HG03039 (cell line): ENCODE data around the gene NBR1.
"Not testable (repeated sequence)": the region's sequence is repeated elsewhere in the genome, so short reads cannot be mapped to it uniquely, and the experiment has no call there.

ENCODE experiments used
- ATAC-seq: cut with Tn5 transposase; IDR thresholded peaks from one replicate; pipeline ENCODE4 v1.9.1; 2021; ENCODE audit warnings: mild to moderate bottlenecking, moderate library complexity; ENCODE audit not compliant: unreplicated experiment

NBR1 gene

GRCh38 chr17:43170766-43171585, at the start of gene NBR1:
Gene NBR1 (plus strand): TSS chr17:43171214. CDS start chr17:43175800, 4,586 bp downstream.
- peak; percentile 77 for ATAC-seq

GRCh38 chr17:43125133-43125966, 45.7 kb upstream of the NBR1 start, which contains the start of gene BRCA1:
Gene BRCA1 (minus strand): TSS chr17:43125364. CDS start chr17:43124096, 1,268 bp downstream.
- peak; percentile 91 for ATAC-seq

GRCh38 chr17:43125967-43126910, 44.8 kb upstream of the NBR1 start:
- ATAC-seq = no peak

GRCh38 chr17:43126911-43127290, 44.1 kb upstream of the NBR1 start:
- no peak for ATAC-seq

- ATAC-seq = not testable (repeated sequence)
These were observed 43.6 kb upstream of the NBR1 start for GRCh38 chr17:43127333-43127876.

GRCh38 chr17:43129671-43130010, 41.4 kb upstream of the NBR1 start:
- no peak for ATAC-seq

- no peak for ATAC-seq
These were observed 38.9 kb upstream of the NBR1 start for GRCh38 chr17:43132117-43132516.

- not testable (repeated sequence) for ATAC-seq
These were observed 37.6 kb upstream of the NBR1 start for GRCh38 chr17:43133439-43133838.

DNA sequence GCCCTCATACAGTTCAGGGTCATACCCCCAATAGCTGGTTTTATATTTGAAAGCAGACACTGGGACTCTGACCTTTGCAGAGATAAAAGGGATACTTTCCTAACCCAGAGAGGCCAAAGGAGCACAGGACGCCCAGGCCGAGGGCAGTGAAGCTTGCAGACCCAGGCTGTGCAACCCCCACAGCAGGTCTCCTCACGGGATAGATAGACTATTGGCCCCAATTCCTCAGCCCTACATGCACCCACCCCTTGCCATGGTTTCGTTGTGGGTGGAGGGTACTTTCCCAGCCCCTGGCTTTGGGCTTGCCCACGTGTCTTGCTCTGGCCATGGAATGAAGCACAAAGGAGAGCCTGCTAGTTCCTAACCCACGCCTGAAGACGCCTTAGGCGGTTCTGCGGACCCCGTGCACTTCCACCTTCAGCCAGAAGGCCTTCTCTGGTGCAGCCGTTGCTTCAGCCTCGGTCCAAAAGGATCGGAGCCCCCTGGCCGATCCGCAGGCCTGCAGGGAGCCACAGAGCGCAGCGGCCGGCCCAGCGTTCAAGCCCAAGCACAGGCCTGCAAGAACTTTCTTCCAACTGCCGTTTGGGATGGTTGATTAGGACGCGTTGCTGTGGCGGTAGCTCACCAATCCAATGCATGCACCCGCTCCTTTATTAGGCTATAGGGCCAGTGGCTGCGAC, 36.1 kb upstream of the NBR1 start:
- ATAC-seq = no peak

DNA sequence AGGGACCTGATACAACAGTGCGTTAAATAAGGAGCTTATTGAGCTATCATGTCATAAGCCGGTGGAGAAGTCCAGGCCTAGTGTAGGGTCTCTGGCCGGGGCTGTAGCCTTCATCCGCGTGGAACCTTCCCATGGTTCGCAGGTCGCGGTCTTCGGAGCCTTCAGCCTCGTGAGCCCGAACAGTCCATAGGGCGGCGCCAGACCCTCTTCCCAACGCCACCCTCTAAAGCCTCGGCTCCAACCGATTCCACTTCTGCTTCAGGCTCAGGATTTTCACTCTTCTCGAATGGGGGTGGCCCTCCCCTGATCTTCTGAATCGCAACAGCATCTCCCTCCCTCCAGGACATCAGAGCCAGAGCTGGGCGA, 35.6 kb upstream of the NBR1 start:
- ATAC-seq = no peak

GRCh38 chr17:43136574-43136973, 34.4 kb upstream of the NBR1 start:
- not testable (repeated sequence) for ATAC-seq

DNA sequence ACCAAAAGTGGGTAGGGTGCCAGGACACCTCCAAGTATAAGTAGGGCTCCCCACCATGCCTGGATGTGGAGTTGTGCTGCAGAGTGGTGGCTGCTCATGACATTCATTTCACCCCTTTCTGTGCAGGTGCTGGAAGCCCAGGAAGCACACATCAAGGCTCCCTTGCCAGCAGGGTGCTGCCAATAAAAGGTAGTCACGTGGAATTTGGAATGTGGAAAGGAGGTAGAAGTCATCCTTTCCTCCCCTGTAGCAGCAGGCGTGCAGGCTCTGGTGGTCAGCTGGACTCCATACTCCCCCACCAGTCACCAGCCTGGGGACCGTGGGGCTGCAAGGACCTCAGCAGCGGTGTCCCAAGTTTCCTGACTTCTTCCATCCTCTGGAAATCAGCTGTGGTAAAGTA, 32.5 kb upstream of the NBR1 start:
- not testable (repeated sequence) for ATAC-seq

DNA sequence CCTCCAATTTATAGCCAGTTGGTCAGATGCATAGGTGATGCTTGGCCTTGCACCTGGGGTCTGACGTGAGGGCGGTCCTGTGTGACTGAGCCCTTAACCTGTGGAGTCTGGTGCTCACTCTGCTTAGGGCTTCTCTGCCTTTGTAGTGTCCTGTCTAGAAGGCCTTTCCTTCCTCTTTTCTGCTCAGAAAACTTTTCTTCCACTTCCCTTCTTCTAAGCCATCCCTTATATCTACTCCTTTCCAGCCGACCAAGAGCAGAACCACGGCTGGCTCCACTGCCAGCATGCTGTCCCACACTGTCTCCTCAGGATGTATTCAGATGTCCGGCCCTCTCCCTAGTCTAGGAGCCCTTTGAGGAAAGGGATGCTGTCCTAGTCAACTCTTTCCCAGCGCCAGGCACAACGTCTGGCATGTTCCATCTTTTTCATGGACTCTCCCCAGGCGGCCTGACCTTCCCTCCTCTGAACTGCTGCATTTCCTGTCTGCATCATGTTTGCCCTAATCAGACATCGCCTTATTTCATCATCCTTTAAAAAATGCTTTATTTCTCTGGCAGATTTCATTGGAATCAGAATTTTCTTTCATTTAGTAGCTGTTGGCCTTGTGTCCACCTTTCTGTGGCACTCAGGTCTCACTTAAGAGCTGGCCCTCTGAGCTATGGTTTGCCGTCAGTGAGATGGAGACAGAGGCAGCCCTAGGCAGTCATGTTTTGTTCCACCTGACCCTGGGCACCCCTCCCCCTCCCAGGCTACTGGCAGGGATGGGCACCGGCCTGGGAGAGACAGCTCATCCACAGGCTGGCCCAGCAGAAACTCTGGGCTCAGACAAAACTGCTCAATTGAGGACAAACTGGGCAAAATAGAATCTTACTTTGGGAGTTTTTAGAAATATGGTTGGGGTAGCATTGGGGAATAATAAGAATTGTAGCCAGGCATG, 30.4 kb upstream of the NBR1 start:
- no peak for ATAC-seq

- no peak for ATAC-seq
These were observed 28.9 kb upstream of the NBR1 start for GRCh38 chr17:43142153-43142552.

DNA sequence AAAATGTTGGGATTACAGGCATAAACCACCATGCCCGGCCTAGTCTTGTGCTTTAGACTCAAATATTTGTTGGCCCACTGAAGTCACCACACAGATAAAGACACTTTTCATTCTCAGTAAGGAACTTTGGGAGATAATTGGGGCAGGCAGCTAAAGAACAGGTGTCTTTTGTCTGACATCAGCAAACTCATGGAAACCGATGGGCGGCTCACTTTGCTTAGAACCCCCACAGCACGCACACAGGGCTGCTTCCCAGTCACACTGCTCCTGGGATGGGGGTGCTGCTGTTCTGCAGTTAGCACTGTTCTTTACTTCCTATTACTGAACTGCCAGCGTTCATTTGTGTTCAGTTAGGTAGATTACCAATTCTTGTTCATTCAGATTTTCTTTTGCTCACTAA, 27.8 kb upstream of the NBR1 start:
- no peak for ATAC-seq

DNA sequence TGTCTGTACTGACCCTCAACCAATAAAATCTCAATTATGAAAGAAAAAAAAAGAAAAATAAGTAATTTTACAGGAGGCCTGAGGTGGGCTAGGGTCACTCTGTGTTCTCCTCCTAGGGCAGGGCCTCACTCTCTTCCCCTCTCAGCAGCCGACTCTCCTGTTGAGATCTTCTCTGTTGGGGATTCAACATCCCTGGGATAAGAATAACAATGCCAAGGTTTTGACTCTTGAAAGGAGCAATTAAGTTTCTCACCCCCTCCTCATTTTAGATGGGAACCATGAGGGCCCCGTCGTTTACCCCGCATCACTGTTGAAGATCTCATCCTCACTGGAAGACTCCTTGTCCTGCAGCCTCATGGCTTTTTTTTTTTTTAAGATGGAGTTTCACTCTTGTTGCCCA, 24.4 kb upstream of the NBR1 start:
- ATAC-seq = no peak

DNA sequence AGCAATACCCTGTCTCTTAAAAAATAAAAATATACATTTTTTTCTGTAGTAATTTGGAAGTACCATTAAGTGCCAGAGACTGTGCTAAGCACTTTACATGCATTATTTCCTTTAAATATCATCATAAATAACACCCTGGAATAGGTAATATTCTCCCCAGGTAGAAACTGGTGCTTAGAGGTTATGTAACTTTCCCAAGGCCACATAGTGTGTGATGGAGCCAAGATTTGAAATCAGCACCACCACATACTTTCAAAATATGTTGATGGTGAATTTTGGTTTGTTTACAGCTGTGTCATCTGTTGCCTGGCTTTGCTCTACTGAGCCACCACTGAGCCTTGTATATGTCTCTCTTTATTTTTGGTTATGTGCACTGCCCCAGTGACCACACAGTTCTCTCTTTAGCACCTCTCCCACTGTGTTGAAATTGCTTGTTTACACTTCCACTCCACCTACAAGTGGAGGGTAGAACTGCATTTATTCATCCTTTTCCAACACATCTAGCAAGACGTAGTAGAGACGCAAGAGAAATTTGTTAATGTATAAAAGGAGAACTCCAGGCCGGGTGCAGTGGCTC, 19.0 kb upstream of the NBR1 start:
- ATAC-seq = no peak

GRCh38 chr17:43153197-43153835, 17.7 kb upstream of the NBR1 start:
- ATAC-seq = not testable (repeated sequence)
